Fibroblast of gingiva (primary cell): ENCODE measurements around the gene OR2S2.
A peak's percentile ranks its signal among the peaks of the same experiment; 100 is the strongest.
"Not testable (repeated sequence)": the region's sequence is repeated elsewhere in the genome, so short reads cannot be mapped to it uniquely, and the experiment has no call there.

Experiments
- DNase-seq: peaks from one replicate; pipeline ENCODE4 v3.0.0-alpha.2; 2011; ENCODE audit warnings: low read depth

Gene OR2S2, protein sequence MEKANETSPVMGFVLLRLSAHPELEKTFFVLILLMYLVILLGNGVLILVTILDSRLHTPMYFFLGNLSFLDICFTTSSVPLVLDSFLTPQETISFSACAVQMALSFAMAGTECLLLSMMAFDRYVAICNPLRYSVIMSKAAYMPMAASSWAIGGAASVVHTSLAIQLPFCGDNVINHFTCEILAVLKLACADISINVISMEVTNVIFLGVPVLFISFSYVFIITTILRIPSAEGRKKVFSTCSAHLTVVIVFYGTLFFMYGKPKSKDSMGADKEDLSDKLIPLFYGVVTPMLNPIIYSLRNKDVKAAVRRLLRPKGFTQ

DNA sequence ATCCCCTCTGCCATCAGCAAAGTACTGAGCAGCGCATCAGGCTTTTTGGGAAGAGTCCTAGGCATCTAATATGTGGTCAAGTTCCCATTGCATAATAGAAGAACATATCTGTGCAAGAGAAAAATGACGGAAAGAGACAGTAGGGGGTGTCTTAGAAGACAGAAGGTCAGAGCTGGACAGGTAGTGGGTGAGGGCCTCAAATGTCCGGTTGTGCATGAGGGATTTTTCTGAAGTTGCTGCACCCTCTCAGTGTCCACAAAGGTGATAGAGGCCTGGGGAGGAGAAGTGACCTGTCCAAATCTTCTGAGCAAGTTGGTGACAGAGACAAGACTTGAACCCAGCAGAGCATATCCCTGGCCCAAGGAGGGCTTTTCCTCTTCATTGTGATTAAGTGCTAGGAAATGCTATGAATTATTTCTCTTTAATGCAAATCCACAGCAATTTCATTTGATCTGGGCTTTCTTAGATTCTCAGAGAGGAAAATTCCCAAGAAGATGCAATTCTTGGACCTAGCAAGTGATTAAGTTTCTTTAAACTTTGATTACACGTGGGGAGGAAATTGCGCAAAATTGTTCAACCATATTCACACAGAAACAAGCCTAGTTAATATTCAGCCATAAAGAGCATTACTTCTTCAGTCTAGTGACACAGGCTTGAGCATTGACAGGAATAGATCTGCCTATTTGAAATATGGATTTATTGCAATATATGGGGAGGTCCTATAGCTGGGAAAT, at the start of gene OR2S2:
OR2S2 (minus strand) TSS at position 51 of the 734 bp plus-strand sequence. CDS start 56 bp downstream, outside the sequence.
- DNase-seq = no peak

- DNase-seq = no peak
These were observed 49.4 kb upstream of the OR2S2 start for GRCh38 chr9:36007316-36007708.

DNA sequence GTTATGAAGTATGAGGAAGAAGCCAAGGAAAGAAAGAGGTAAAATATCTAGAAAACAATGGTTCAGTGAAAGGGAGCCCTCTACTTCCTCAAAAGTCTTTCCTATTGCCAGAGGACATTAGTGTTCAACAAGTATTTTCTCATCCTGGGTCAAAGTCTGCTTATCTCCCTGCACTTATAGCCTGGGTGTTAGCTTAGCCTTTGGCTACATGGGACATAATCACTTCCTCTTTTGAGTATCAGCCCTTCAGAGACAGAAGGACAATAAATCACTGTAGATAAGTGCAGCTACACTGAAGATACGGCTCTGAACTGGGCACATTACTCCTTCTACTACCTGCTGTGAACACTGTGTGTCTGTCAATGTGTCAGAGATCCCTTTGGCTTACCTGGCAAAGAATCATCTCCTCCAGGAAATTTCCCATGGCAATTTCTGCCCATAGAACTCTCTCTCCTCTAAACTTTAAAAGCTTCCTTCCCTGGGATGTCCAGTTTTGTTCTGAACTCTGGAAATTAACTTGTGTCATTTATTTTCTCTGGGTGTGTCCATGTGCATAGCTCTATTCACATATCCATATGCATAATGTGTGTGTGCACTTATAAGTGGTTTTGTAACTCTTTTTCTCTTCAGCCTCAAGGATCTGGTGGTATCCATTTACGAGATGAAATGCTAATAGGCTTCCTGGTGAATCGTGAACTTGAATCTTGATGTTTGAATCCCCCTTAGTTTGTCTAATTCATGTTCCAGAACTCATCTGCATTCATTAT, 48.8 kb upstream of the OR2S2 start:
- DNase-seq = no peak

GRCh38 chr9:36005891-36006290, 47.9 kb upstream of the OR2S2 start:
- DNase-seq = no peak

DNA sequence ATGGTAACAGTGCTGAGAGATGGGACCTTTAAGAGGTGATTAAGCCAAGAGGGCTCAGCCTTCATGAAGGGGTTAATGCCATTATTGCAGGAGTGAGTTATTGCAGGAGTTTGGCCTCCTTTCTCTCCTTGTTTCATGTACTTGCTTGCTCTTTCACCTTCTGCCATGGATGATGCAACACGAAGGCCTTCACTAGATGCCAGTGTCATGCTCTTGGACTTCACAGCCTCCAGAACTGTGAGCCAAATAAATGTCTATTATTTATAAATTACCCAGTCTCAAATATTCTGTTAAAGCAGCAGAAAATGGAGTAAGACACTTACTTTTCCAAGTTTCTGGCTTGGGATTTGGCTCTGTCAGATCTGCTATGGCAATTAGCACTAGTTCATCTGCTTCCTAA, 40.4 kb upstream of the OR2S2 start:
- DNase-seq = no peak

- not testable (repeated sequence) for DNase-seq
These were observed 39.1 kb upstream of the OR2S2 start for GRCh38 chr9:35997016-35997415.

GRCh38 chr9:35996358-35996970, 38.5 kb upstream of the OR2S2 start:
- DNase-seq = no peak

DNA sequence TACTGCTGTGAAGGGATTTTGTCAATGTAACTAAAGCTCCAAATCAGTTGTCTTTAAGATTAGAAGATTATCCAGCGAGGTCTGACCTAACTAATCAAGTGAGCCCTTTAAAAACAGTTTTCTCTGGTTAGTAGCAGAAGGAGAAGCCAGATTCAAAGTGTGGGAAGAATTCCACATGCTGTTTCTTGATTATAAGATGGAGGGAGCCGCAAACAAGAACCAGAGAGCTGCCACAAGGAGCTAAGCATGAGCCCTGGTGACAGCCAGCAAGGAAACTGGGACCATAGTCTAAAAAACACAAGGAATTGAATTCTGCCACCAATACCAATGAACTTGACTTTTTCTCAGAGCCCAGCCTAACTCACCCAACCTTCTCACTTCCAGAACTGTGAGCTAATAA, 37.0 kb upstream of the OR2S2 start:
- DNase-seq = no peak

- peak; percentile 46 for DNase-seq
These were observed 36.2 kb upstream of the OR2S2 start for GRCh38 chr9:35993976-35994720.

DNA sequence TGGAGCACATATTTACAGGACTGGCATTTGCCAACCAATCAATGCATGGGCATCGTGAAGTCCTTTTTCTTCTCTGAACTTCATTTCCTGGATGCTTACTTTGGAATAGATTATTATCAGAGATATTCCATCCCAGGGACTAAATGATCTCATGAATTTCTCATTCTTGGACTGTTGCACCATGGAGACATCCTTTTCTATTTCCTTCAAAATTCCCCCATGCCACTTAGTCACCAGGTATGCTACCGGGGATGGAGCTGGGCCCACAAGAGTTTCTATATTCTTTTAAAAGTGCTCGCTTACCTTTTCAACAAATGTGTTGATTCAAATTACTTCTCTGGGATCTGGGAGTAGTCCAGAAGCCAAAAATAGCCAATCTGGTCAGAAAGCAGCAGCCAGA, 35.2 kb upstream of the OR2S2 start:
- DNase-seq = not testable (repeated sequence)

DNA sequence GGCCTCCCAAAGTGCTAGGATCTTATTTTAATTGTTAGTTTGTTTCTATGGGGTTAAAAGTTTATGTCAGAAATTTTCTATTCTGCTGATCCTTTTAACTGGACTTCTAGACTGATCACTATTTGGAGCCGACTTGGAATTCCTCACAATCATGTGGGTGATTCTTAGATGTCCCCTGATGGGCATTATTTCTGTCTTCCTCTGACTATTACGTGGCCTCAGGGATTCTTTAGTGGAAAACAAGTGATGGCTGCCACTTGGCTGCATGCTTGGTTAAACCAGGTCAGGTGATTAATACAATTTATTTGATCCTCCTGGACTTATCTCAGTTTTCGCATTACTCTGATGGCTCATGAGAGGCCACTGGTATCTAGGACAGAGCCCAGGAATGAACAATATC, 32.2 kb upstream of the OR2S2 start:
- no peak for DNase-seq

- no peak for DNase-seq
These were observed 26.1 kb upstream of the OR2S2 start for GRCh38 chr9:35984021-35984420.

GRCh38 chr9:35981699-35982098, 23.7 kb upstream of the OR2S2 start:
- no peak for DNase-seq

- no peak for DNase-seq
These were observed 22.5 kb upstream of the OR2S2 start for GRCh38 chr9:35980289-35981011.

DNA sequence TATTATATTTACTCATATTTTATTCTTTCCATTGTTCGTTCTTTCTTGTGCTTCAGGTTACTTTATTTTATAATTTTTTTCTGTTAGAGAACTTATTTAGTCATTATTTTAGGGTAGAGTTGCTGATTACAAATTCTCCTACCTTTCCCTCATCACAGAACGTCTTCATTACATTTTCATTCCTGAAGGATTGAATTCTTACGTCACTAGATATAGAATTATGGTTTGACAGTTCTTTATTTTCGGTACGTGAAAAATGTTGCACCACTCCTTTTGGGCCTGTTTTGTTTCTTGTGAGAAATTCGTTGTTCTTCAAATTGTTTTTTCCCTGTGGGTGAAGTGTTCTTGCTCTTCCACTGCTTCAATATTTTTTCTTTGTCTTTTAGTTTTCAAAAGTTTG, 20.8 kb upstream of the OR2S2 start:
- DNase-seq = no peak

DNA sequence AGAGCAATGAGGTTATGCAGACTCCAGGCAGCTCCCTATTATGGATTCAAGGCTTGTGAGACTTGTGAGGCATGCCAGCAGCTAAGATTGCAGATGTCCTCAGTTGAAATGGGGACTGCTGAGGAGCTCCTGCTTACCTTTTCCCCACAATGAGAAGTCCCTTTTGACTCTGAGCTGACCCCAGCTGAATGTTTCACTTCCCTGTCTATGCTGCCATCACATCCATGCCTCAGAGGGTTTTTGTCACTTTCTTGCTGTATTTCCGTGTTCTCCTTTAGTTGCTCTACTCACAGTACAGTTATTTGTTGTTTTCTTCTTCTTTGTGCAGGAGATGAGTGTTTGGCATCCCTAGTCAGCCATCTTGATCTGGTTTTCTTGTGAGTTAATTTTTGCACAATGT, 18.8 kb upstream of the OR2S2 start:
- no peak for DNase-seq

GRCh38 chr9:35974800-35975199, 16.8 kb upstream of the OR2S2 start:
- DNase-seq = no peak

GRCh38 chr9:35972093-35972492, 14.1 kb upstream of the OR2S2 start:
- DNase-seq = no peak

- DNase-seq = no peak
These were observed 9.1 kb upstream of the OR2S2 start for GRCh38 chr9:35967042-35967441.

DNA sequence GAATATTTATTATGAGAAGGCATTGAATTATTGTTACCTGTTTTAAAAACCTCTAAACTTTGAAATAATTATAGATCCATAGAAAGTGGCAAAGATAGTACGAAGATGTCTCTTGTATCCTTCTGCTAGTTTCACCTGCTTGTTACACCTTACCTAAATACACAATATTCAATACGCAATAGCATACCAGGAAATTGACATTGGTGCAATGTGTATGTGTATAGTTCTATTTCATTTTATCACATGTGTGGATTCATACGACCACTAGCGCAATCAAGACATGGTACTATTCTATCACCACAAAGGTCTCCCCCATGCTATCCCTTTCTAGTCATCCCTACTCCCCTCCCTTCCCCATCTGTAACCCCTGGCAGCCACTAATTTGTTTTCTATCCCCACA, 8.5 kb upstream of the OR2S2 start:
- DNase-seq = no peak

DNA sequence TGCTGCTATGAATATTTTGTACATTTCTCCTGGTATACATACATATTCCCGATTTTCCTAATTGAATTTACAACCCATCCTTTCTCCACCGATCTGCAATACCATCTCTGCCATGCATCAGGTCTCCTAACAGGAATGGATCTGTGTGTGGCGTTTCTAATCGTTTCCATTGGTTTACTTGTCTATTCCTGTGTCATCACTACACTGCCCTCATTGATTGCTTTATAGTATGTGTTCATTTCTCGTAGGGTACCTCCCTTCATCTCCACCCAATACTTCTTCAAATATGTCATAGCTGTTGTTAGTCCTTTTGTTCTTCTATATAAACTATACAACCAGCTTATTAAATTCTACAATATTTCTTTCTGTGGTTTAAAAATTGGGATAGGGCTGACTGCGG, 7.1 kb upstream of the OR2S2 start:
- no peak for DNase-seq
